GM23338 (cell line): ENCODE data around the gene CAPN15. TPM values are rescaled to one million over a fixed set of nuclear protein-coding genes. Genes with fewer than 3 reads are reported as not detected.

Experiments used
- ATAC-seq: fragments of 200-7000 bp; cut with Tn5 transposase; 3 replicates; pipeline ENCODE4 v1.9.1; 2020
- DNase-seq: peaks from one replicate; pipeline ENCODE4 v3.0.0-alpha.2; 2015; ENCODE audit warnings: low spot score
- H2AFZ ChIP-seq: fragments of 200-600 bp; sonication (generic); 2 replicates; pipeline ENCODE4 v1.8.0; 2016; ENCODE audit warnings: antibody characterized with exemption, mild to moderate bottlenecking, moderate library complexity
- H3F3A ChIP-seq: fragments of 200-600 bp; sonication (generic); replicated peaks from 2 replicates; pipeline ENCODE4 v1.8.0; 2017; ENCODE audit warnings: antibody characterized with exemption, mixed run types, low read depth
- H3K27ac ChIP-seq: fragments of 200-600 bp; sonication (generic); 2 replicates; pipeline ENCODE4 v1.6.1; 2016; ENCODE audit warnings: low read depth
- H3K27me3 ChIP-seq: fragments of 200-600 bp; sonication (generic); 2 replicates; pipeline ENCODE4 v1.8.0; 2016; ENCODE audit warnings: mild to moderate bottlenecking, mixed run types, moderate library complexity; ENCODE audit not compliant: insufficient read depth
- H3K36me3 ChIP-seq: fragments of 200-600 bp; sonication (generic); 2 replicates; pipeline ENCODE4 v1.8.0; 2016; ENCODE audit warnings: mild to moderate bottlenecking; ENCODE audit not compliant: insufficient read depth
- H3K4me1 ChIP-seq: fragments of 200-600 bp; sonication (generic); 2 replicates; pipeline ENCODE4 v1.8.0; 2016; ENCODE audit warnings: mild to moderate bottlenecking, moderate library complexity; ENCODE audit not compliant: insufficient read depth
- H3K4me2 ChIP-seq: fragments of 200-600 bp; sonication (generic); 2 replicates; pipeline ENCODE4 v1.7.1; 2017; ENCODE audit warnings: mixed run types
- H3K4me3 ChIP-seq: fragments of 200-600 bp; sonication (generic); 2 replicates; pipeline ENCODE4 v1.6.1; 2016; ENCODE audit warnings: mixed run types
- H3K79me2 ChIP-seq: fragments of 200-600 bp; sonication (generic); replicated peaks from 2 replicates; pipeline ENCODE4 v1.8.0; 2017; ENCODE audit warnings: mild to moderate bottlenecking; ENCODE audit not compliant: insufficient read depth
- H3K9me2 ChIP-seq: fragments of 200-600 bp; sonication (generic); 2 replicates; pipeline ENCODE4 v1.8.0; 2017; ENCODE audit not compliant: insufficient read depth
- H4K20me1 ChIP-seq: fragments of 200-600 bp; sonication (generic); replicated peaks from 2 replicates; pipeline ENCODE4 v1.8.0; 2017; ENCODE audit warnings: mild to moderate bottlenecking; ENCODE audit not compliant: insufficient read depth
- H3K27ac Mint-ChIP-seq: 2 replicates; pipeline ENCODE4 v1.8.0; 2020; ENCODE audit warnings: inconsistent platforms, mild to moderate bottlenecking, moderate library complexity, mixed read lengths
- H3K27me3 Mint-ChIP-seq: 3 replicates; pipeline ENCODE4 v1.8.0; 2022; ENCODE audit warnings: low read depth, mild to moderate bottlenecking, moderate library complexity, mixed read lengths, inconsistent platforms; ENCODE audit not compliant: insufficient read depth, poor library complexity
- H3K36me3 Mint-ChIP-seq: 3 replicates; pipeline ENCODE4 v1.8.0; 2021; ENCODE audit warnings: low read depth, mild to moderate bottlenecking, inconsistent platforms, moderate library complexity, mixed read lengths
- H3K4me1 Mint-ChIP-seq: 3 replicates; pipeline ENCODE4 v1.8.0; 2020; ENCODE audit warnings: mild to moderate bottlenecking, inconsistent platforms, mixed read lengths
- H3K4me3 Mint-ChIP-seq: 3 replicates; pipeline ENCODE4 v1.8.0; 2021; ENCODE audit warnings: moderate library complexity, mild to moderate bottlenecking, inconsistent platforms, mixed read lengths
- H3K9me3 Mint-ChIP-seq: 3 replicates; pipeline ENCODE4 v1.8.0; 2020; ENCODE audit warnings: moderate library complexity, mild to moderate bottlenecking, inconsistent platforms, mixed read lengths
- CREB1 ChIP-seq: fragments of 250-450 bp; sonication (Bioruptor Pico); IDR thresholded peaks from 2 replicates; pipeline ENCODE4 v1.5.0; 2020; ENCODE audit warnings: low read depth, mild to moderate bottlenecking, moderate library complexity
- EZH2 ChIP-seq: fragments of 200-600 bp; sonication (generic); IDR thresholded peaks from one replicate; pipeline ENCODE4 v1.8.0; 2017; ENCODE audit warnings: antibody characterized with exemption, mild to moderate bottlenecking, low read depth; ENCODE audit not compliant: unreplicated experiment
- NANOG ChIP-seq: IDR thresholded peaks from 2 replicates; pipeline ENCODE4 v1.6.1; 2016; ENCODE audit warnings: antibody characterized with exemption, borderline replicate concordance
- POLR2AphosphoS5 ChIP-seq: IDR thresholded peaks from 2 replicates; pipeline ENCODE4 v1.6.1; 2016; ENCODE audit warnings: antibody characterized with exemption, low read depth
- STAT1 ChIP-seq: IDR thresholded peaks from one replicate; pipeline ENCODE4 v1.6.1; 2016; ENCODE audit warnings: antibody characterized with exemption; ENCODE audit not compliant: unreplicated experiment
- ZNF114 ChIP-seq: fragments of 250-450 bp; sonication (Bioruptor Pico); IDR thresholded peaks from 2 replicates; pipeline ENCODE4 v1.5.0; 2020; ENCODE audit warnings: mild to moderate bottlenecking, moderate library complexity
- ZNF331 ChIP-seq: fragments of 250-450 bp; sonication (Bioruptor Pico); IDR thresholded peaks from 2 replicates; pipeline ENCODE4 v1.5.0; 2020; ENCODE audit warnings: low read depth, mild to moderate bottlenecking, moderate library complexity
- ZNF462 ChIP-seq: fragments of 250-450 bp; sonication (Bioruptor Pico); IDR thresholded peaks from 2 replicates; pipeline ENCODE4 v1.5.0; 2020; ENCODE audit warnings: mild to moderate bottlenecking, moderate library complexity
- polyA plus RNA-seq: library from polyadenylated mRNA; unstranded; fragments of >200 nt; fragmentation: Nextera tagmentation; extraction: Ambion mirVana; gene quantifications from 2 replicates; pipeline ENCODE4 v1.2.1, GENCODE V29; 2016
- total RNA-seq: library from RNA; depleted of rRNA; stranded (reverse); fragments of >200 nt; shearing (Covaris generic); gene quantifications from 2 replicates; pipeline ENCODE4 v1.2.3, GENCODE V29; 2014
- TF ChIP-seq, protein P1 (sequence below): IDR thresholded peaks from one replicate; pipeline ENCODE4 v1.6.1; 2018; ENCODE audit warnings: antibody characterized with exemption; ENCODE audit not compliant: unreplicated experiment

Gene CAPN15
- total and polyA plus RNA-seq, 2 experiments from 2014 or later: 27.3 to 164 TPM

DNA sequence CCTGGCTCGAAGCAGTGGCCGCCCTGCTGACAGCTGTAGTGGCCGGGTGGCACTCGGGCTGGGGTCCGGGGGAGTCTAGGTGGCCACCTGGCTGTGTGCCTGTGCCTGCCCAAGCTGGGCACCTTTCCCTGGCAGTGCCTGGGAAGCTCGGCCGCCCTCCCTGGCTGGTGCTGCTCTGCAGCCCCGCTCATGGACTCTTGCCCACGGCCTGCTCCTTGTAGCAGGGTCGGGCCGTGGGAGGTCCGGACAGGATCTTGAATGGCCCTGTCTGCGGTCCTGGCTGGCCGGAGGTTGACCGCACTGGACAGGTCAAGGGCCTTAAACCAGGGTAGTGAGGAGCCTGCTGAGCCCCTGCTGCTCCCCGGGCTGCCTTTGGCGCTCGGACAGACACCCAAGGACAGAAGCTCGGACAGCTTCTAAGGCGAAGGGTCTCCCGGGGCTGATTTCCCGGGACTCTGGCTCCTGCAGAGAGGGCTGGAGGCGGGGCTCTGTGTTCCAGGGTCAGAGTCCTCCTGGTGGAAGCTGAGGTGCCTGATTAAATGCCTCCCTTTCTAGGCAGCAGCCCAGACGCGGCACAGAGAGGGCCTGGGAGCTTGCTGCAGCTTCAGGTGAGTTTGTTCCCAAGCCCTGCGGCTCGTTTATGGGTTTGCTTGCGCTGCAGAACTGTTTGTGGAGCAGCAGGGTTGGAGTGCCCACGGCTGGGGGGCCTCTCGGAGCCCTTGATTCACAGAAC, 6.0 kb downstream of the CAPN15 start:
- no peaks in the 10 kb centered on the region for H3K9me2 ChIP-seq
- DNase-seq (peak; percentile 71), ATAC-seq (peak; percentile 69)
- H3K27me3 ChIP-seq: no peaks in the 10 kb centered on the region
- Mint-ChIP-seq H3K27ac (no peak overlapping the region), H3K4me3 (no peak overlapping the region), H3K4me1 (peaks cover 10% of the 10 kb centered on the region; the same call in 1 of the 3 replicates), H3K36me3 (peaks cover 6% of the 10 kb centered on the region), H3K27me3 (no peaks in the 10 kb centered on the region), H3K9me3 (no peaks in the 10 kb centered on the region)
- H3K36me3 ChIP-seq: no peaks in the 10 kb centered on the region
- no peak for TF ChIP-seq POLR2AphosphoS5
- TF ChIP-seq ZNF462 (CRISPR knock-in tag): no peak
- no peak for TF ChIP-seq ZNF114 (CRISPR knock-in tag)
- no peak for TF ChIP-seq STAT1
- TF ChIP-seq ZNF331 (CRISPR knock-in tag): no peak
- no peak for TF ChIP-seq CREB1 (CRISPR knock-in tag)
- TF ChIP-seq NANOG: no peak
- no peak for TF ChIP-seq EZH2
- TF ChIP-seq, protein P1, sequence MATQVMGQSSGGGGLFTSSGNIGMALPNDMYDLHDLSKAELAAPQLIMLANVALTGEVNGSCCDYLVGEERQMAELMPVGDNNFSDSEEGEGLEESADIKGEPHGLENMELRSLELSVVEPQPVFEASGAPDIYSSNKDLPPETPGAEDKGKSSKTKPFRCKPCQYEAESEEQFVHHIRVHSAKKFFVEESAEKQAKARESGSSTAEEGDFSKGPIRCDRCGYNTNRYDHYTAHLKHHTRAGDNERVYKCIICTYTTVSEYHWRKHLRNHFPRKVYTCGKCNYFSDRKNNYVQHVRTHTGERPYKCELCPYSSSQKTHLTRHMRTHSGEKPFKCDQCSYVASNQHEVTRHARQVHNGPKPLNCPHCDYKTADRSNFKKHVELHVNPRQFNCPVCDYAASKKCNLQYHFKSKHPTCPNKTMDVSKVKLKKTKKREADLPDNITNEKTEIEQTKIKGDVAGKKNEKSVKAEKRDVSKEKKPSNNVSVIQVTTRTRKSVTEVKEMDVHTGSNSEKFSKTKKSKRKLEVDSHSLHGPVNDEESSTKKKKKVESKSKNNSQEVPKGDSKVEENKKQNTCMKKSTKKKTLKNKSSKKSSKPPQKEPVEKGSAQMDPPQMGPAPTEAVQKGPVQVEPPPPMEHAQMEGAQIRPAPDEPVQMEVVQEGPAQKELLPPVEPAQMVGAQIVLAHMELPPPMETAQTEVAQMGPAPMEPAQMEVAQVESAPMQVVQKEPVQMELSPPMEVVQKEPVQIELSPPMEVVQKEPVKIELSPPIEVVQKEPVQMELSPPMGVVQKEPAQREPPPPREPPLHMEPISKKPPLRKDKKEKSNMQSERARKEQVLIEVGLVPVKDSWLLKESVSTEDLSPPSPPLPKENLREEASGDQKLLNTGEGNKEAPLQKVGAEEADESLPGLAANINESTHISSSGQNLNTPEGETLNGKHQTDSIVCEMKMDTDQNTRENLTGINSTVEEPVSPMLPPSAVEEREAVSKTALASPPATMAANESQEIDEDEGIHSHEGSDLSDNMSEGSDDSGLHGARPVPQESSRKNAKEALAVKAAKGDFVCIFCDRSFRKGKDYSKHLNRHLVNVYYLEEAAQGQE: no peak
- no peaks in the 10 kb centered on the region; the same call in 1 of the 2 replicates for H3K4me1 ChIP-seq
- peaks cover 38% of the 10 kb centered on the region for H4K20me1 ChIP-seq
- H2AFZ ChIP-seq: no peak overlapping the region
- H3K27ac ChIP-seq: peak overlapping the region; percentile 63; the same call in 1 of the 2 replicates
- peaks cover 74% of the 10 kb centered on the region for H3K79me2 ChIP-seq
- H3F3A ChIP-seq: 0 out of 2 replicates have a peak, but pooled peaks cover 4% of the 10 kb centered on the region
- no peak overlapping the region for H3K4me2 ChIP-seq
- no peak overlapping the region for H3K4me3 ChIP-seq
